PC-9 (cell line): ENCODE results near the gene CYYR1. TPM values are rescaled to one million over a fixed set of nuclear protein-coding genes. Genes with fewer than 3 reads are reported as not detected.

ENCODE experiments used
- BruUV-seq: library from RNA; stranded (reverse); fragments of 400-500 nt; replicated peaks from 2 replicates; lab custom pipeline; 2021; lab: Mats Ljungman, UMichigan
- CTCF ChIA-PET: fragments of 300-600 bp; sonication (Branson Sonifier 250); formaldehyde crosslinking; loops from one replicate; lab custom pipeline; 2022; ENCODE audit warnings: antibody characterized with exemption; lab: Charles Lee
- POLR2A ChIA-PET: fragments of 300-600 bp; sonication (Branson Sonifier 250); formaldehyde crosslinking; loops from one replicate; lab custom pipeline; 2022; ENCODE audit warnings: antibody characterized with exemption; ENCODE audit not compliant: unreplicated experiment; lab: Charles Lee
- DNase-seq, 2 experiments: peaks; one replicate each; pipeline versions ENCODE4 v3.0.0 to v3.0.0-alpha.2; 2015 to 2022; ENCODE audit warnings: mixed read lengths in 1 of 2
- H2AFZ ChIP-seq: fragments of 200-600 bp; sonication (generic); 2 replicates; pipeline ENCODE4 v1.8.1; 2017; ENCODE audit warnings: antibody characterized with exemption
- H3F3A ChIP-seq: fragments of 200-600 bp; sonication (generic); 2 replicates; pipeline ENCODE4 v1.8.1; 2017; ENCODE audit warnings: antibody characterized with exemption, mild to moderate bottlenecking, low read depth; ENCODE audit not compliant: insufficient read depth
- H3K27ac ChIP-seq: fragments of 200-600 bp; sonication (generic); 2 replicates; pipeline ENCODE4 v1.6.1; 2016; ENCODE audit warnings: mixed run types
- H3K27me3 ChIP-seq: fragments of 200-600 bp; sonication (generic); 2 replicates; pipeline ENCODE4 v1.6.1; 2016; ENCODE audit warnings: low read depth, mixed run types; ENCODE audit not compliant: insufficient read depth
- H3K36me3 ChIP-seq: fragments of 200-600 bp; sonication (generic); 2 replicates; pipeline ENCODE4 v1.6.1; 2016; ENCODE audit warnings: low read depth, mixed run types
- H3K4me1 ChIP-seq: fragments of 200-600 bp; sonication (generic); replicated peaks from 2 replicates; pipeline ENCODE4 v1.6.1; 2016; ENCODE audit warnings: mixed run types; ENCODE audit not compliant: insufficient read depth
- H3K4me2 ChIP-seq: fragments of 200-600 bp; sonication (generic); 2 replicates; pipeline ENCODE4 v1.6.1; 2017; ENCODE audit warnings: mixed run types
- H3K4me3 ChIP-seq: fragments of 200-600 bp; sonication (generic); 2 replicates; pipeline ENCODE4 v1.6.1; 2016; ENCODE audit warnings: mixed run types
- H3K79me2 ChIP-seq: fragments of 200-600 bp; sonication (generic); 2 replicates; pipeline ENCODE4 v1.6.1; 2017; ENCODE audit warnings: low read depth, mixed run types
- H3K9me2 ChIP-seq: fragments of 200-600 bp; sonication (generic); 2 replicates; pipeline ENCODE4 v1.8.1; 2017; ENCODE audit warnings: mild to moderate bottlenecking; ENCODE audit not compliant: insufficient read depth
- H3K9me3 ChIP-seq: fragments of 200-600 bp; sonication (generic); 2 replicates; pipeline ENCODE4 v1.8.1; 2016; ENCODE audit warnings: low read depth; ENCODE audit not compliant: insufficient read depth
- H4K20me1 ChIP-seq: fragments of 200-600 bp; sonication (generic); 2 replicates; pipeline ENCODE4 v1.8.1; 2017; ENCODE audit not compliant: insufficient read depth
- CTCF ChIP-seq: fragments of 200-600 bp; sonication (generic); conservative IDR thresholded peaks from 2 replicates; pipeline ENCODE4 v1.6.1; 2017; ENCODE audit warnings: mixed run types, antibody characterized with exemption, mild to moderate bottlenecking, moderate library complexity
- EZH2 ChIP-seq: fragments of 200-600 bp; sonication (generic); IDR thresholded peaks from 2 replicates; pipeline ENCODE4 v1.8.0; 2017; ENCODE audit warnings: antibody characterized with exemption, low read depth
- intact Hi-C: fragments of 100-400 bp; cut with micrococcal nuclease; formaldehyde crosslinking; loops from one replicate; pipeline ENCODE4 v1.10.0; 2022; ENCODE audit not compliant: unreplicated experiment
- total RNA-seq: library from RNA; stranded (reverse); gene quantifications from 2 replicates; pipeline ENCODE4 v1.2.3, GENCODE V29; 2021

CYYR1 gene
- total RNA-seq, 1 experiment from 2014 or later, result not detected

- no peaks in the 10 kb centered on the region for H3K9me3 ChIP-seq
- H3F3A ChIP-seq, result no peaks in the 10 kb centered on the region
- no peak overlapping the region for H3K4me2 ChIP-seq
- no peak overlapping the region for H3K27ac ChIP-seq
- H4K20me1 ChIP-seq, result no peaks in the 10 kb centered on the region
- H2AFZ ChIP-seq, result no peak overlapping the region
- intact Hi-C loops, result no loop called here
- no peaks in the 10 kb centered on the region for H3K79me2 ChIP-seq
- DNase-seq, result no peak
- no peak for TF ChIP-seq EZH2
- TF ChIP-seq CTCF, result no peak
- POLR2A ChIA-PET, result no interaction called here
- CTCF ChIA-PET, result no interaction called here
- no peaks in the 10 kb centered on the region for H3K27me3 ChIP-seq
- H3K4me3 ChIP-seq, result no peak overlapping the region
- H3K36me3 ChIP-seq, result no peaks in the 10 kb centered on the region
- H3K4me1 ChIP-seq, result no peaks in the 10 kb centered on the region
- no peaks in the 10 kb centered on the region for H3K9me2 ChIP-seq
- no TSS peak for BruUV-seq
Measured at GRCh38 chr21:26441149-26441548, 131.9 kb downstream of the CYYR1 start.

- no TSS peak for BruUV-seq
- H2AFZ ChIP-seq, result no peak overlapping the region
- H4K20me1 ChIP-seq, result no peaks in the 10 kb centered on the region
- no peak overlapping the region for H3K4me3 ChIP-seq
- no peaks in the 10 kb centered on the region for H3K9me2 ChIP-seq
- POLR2A ChIA-PET, result no interaction called here
- H3K27ac ChIP-seq, result no peak overlapping the region
- no peak for DNase-seq
- no peaks in the 10 kb centered on the region for H3F3A ChIP-seq
- CTCF ChIA-PET, result no interaction called here
- H3K9me3 ChIP-seq, result no peaks in the 10 kb centered on the region
- no peaks in the 10 kb centered on the region for H3K36me3 ChIP-seq
- intact Hi-C loops, result no loop called here
- no peak for TF ChIP-seq CTCF
- no peak for TF ChIP-seq EZH2
- H3K4me2 ChIP-seq, result no peak overlapping the region
- H3K4me1 ChIP-seq, result no peaks in the 10 kb centered on the region
- H3K79me2 ChIP-seq, result no peaks in the 10 kb centered on the region
- no peaks in the 10 kb centered on the region for H3K27me3 ChIP-seq
Measured at GRCh38 chr21:26438976-26439375, 134.1 kb downstream of the CYYR1 start.

GRCh38 chr21:26437326-26438009 lies 135.6 kb downstream of the CYYR1 start:
- TF ChIP-seq EZH2 (no peak), CTCF (no peak)
- H3K27ac ChIP-seq, result no peak overlapping the region
- H3K4me1 ChIP-seq, result no peaks in the 10 kb centered on the region
- no peaks in the 10 kb centered on the region for H4K20me1 ChIP-seq
- H2AFZ ChIP-seq, result no peak overlapping the region
- no peaks in the 10 kb centered on the region for H3K79me2 ChIP-seq
- no peaks in the 10 kb centered on the region for H3K27me3 ChIP-seq
- H3K9me2 ChIP-seq, result no peaks in the 10 kb centered on the region
- H3K4me2 ChIP-seq, result no peak overlapping the region
- H3K9me3 ChIP-seq, result no peaks in the 10 kb centered on the region
- intact Hi-C loops, result no loop called here
- POLR2A ChIA-PET, result interaction anchor here (0.6 kb wide), 1 partner anchor 144 kb away, joined by 11 read pairs; no protein-coding TSS in a partner anchor
- no peak for DNase-seq
- no peak overlapping the region for H3K4me3 ChIP-seq
- CTCF ChIA-PET, result no interaction called here
- H3K36me3 ChIP-seq, result no peaks in the 10 kb centered on the region
- no TSS peak for BruUV-seq
- no peaks in the 10 kb centered on the region for H3F3A ChIP-seq
